ENCODE results near the gene TSNAXIP1.
"Not testable (repeated sequence)": the region's sequence is repeated elsewhere in the genome, so short reads cannot be mapped to it uniquely, and the experiment has no call there.

Gene TSNAXIP1

DNA sequence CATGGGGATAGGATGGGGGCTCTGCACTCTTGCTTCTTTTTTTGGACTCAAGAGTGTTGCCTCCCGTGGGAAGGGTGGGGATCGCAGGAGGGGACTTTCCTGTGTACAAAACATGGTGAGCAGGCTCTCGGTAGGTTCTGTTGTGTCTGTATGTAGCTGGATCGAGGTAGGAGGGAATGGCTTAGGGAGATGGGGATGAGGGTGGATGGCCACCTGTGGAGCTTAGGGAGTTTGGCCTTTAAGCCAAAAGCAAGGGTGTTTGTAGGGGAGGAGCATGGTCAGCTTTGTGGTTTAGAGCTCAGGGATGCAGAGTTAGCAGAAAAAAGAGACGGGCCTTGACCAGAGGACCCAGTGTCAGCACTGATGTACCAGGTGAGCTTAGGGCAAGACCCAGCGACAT, 55.2 kb downstream of the TSNAXIP1 start:
- no peak for DNase-seq (ENCODE audit: low spot score)

DNA sequence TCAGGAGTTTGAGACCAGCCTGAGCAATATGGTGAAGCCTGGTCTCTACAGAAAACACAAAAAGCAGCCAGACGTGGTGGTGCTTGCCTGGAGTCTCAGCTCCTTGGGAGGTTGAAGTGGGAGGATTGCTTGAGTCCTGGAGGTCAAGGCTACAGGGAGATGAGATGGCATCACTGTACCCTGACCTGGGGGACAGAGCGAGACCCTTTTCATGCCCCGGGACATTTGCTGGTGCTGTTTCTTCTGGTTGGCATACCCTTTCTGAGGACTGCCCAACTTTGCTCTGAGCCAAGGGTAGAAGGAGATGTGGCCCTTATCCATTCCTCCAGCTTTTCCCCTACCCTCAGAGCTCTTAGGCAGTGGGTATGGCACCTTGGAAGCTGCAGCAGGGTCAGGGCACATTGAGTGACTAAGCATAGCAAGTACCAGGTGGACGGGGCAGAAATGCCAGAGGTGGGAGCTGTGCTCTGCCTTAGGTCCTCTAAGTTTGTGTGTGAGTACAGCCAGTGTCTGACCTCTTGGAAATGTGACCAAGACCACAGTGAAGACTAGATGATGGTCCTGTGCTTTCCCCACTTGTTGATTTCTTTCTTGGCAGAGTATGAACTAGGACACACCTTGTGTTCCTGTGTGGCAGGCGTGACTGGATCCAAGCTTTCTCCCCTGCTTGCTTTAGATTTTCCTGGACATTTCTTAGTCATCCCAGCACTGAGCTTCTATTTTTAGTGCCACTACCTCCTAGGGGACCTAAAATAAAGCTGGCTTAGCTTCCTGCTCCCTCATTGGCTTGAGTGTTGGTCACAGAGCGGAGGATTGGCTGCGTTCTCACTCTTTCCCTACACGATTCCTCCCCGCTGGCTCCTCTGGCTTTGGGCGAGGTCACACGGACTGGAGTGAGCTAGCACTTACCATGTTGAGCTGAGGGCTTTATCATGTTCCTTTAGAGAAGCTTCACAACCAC, 56.2 kb downstream of the TSNAXIP1 start:
- DNase-seq (ENCODE audit: low spot score), result peak; percentile 28

DNA sequence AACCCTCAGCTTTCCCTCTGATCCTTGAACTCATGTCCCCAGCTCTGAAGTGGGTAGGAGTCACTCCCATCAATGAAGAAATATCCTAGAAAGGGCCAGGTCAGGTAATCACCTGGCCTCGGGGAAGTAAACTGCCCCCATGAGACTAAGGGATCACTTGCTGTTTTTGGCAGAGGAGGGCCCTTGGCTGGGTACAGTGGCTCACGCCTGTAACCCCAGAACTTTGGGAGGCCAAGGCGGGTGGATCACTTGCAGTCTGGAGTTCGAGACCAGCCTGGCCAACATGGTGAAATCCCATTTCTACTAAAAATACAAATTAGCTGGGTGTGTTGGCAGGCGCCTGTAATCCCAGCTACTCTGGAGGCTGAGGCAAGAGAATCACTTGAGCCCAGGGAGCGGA, 57.4 kb downstream of the TSNAXIP1 start:
- DNase-seq (ENCODE audit: low spot score), result not testable (repeated sequence)

DNA sequence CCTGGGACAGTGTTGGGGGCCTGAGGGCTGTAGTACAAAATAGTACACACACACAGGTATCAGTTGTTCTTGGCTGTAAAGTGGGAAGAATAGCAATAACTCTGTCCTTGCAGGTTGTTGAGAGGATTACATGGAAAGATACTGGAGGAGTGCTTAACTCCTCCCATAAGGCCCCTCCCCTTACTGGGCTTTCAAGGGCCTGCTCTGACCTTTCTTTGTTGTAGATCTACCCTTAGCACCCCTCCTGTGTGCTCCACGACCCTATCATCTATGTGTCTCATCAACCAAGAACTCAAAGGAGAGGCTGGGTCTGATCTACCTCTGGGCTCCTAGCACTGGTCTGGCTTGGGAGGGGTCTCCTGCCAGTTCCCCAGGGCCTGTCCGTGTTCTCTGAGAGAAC, 57.9 kb downstream of the TSNAXIP1 start:
- no peak for DNase-seq (ENCODE audit: low spot score)

DNA sequence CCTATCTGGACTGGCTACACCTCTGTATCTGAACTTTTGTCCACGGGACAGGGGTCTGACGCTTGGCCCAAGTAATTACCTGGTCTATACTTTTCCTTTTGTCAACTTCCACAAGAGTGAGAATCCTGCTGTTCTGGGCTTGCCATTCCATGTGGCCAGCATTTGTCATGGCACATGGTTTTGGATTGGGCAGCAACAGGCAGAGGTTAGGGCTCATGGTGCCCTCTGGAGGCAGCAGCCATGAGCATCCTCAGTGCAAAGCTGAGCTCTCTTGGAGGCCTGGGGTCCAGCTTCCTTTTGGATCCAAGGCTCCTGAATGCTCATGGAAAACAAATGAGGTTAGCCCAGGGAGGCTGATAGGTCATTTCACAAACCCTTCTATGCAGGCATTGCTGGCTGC, 58.6 kb downstream of the TSNAXIP1 start:
- DNase-seq (ENCODE audit: low spot score), result peak; percentile 38

DNA sequence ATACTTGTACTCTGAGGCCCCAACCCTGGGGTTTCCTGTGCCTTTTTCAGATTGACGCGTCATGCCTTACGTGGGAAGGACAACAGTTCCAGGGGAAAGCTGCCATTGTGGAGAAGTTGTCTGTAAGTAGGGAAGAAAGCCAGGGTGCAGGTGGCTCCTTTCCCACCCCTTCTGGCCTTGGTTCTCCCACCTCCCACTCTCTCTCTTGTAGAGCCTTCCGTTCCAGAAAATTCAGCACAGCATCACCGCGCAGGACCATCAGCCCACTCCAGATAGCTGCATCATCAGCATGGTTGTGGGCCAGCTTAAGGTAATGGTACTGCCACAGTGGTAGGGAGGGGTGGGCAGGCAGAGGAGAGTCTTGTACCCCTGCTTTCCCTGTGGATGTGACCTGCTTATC, 61.6 kb downstream of the TSNAXIP1 start:
- no peak for DNase-seq (ENCODE audit: low spot score)

DNA sequence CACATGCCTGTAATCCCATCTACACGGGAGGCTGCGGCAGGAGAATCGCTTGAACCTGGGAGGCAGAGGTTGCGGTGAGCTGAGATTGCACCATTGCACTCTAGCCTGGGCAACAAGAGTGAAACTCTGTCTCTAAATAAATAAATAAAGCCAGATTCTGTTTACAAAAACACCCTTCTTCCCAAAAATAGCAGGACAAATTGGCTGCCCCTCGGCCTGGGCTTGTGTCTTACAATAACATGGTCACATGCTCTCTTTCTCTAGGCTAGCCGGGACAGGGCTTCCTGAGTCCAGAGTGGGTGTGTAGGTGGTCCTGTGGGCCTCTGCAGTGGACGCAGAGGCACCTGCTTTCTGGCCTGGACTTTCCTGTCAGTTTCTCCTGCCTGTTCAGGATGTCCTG, 63.0 kb downstream of the TSNAXIP1 start:
- DNase-seq (ENCODE audit: low spot score), result no peak

DNA sequence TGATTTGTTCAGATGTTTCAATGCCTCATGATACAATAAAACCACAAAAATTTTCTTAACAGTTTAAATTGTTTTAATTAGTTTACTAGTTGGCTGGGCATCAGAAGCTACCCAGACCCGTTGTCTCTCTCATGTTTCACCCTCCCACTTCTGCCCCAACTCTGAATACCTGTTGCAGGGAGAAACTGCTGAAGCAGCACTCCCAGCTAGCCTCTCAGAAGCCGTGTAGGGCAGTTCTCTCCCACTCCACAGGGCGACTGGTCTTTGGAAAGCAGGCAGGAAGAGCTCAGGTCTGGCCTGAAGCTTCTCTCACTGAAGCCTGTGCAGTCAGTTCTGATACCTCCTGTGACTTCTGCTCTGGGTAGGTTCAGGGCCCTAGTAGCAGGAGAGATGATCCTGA, 64.6 kb downstream of the TSNAXIP1 start:
- DNase-seq (ENCODE audit: low spot score), result no peak

DNA sequence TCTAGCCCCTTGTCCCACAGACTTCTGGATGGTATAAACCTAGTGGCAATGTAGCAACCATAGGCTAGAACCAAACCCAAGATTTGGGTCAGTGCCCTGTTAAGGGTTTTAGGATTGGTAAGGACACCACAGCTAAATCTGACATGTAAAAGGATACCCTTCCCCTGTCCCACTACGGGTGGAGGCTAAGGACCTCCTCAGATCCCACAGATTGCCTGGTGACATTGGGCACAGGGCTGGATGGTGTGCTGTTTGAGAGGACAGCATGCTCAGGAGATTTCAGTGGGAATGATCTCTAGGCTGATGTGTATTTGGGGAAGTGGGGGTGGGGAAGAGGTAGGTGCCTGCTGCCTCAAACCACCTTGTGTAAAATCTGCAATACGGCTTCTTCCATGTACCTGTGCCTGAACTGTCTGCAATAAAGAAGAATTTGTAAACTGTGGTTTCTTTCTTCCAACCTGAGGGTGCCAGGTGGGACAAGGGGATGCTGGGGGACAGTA, 65.5 kb downstream of the TSNAXIP1 start:
- DNase-seq (ENCODE audit: low spot score), result no peak

DNA sequence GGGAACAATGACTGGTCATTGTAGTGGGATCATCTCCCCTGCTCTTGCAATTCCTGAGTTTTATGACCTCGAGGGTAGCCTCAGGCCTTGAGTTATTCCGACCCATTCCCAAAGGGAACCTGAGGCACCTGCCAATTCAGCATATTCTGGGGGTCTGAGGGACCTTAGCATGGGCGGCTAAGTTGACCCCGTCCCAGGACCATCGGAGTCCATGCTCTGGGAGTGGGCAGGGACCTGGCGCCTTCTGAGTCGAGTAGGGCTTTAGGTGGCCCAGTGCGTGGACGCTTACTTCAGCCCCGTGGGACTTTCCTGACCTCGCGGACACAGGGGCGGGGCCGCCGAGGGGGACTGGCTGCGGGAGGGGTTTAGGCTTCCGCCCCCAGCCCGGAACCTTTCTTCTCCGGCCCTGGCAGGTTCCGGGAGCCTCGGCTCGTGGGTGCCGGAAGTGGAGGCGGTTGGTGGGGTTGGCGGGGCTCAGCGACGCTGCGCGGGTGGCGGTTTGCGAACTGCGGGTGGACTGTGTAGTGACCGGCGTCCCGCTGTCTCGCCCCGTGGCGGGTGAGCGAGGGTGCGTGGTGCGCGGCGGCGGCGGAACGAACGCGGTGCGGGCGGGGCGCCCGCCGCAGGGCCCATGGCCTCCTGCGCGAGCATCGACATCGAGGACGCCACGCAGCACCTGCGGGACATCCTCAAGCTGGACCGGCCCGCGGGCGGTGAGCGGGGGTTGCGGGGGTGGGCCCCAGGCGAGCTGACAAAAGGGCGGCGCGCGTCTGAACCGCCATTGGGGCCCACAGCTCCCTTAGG, 66.1 kb downstream of the TSNAXIP1 start, which contains the start of gene EDC4:
TSS of gene EDC4 (plus strand) at position 422 of the 804 bp plus-strand sequence. CDS start at position 632, 210 bp downstream.
- peak; percentile 95 for DNase-seq (ENCODE audit: low spot score)

DNA sequence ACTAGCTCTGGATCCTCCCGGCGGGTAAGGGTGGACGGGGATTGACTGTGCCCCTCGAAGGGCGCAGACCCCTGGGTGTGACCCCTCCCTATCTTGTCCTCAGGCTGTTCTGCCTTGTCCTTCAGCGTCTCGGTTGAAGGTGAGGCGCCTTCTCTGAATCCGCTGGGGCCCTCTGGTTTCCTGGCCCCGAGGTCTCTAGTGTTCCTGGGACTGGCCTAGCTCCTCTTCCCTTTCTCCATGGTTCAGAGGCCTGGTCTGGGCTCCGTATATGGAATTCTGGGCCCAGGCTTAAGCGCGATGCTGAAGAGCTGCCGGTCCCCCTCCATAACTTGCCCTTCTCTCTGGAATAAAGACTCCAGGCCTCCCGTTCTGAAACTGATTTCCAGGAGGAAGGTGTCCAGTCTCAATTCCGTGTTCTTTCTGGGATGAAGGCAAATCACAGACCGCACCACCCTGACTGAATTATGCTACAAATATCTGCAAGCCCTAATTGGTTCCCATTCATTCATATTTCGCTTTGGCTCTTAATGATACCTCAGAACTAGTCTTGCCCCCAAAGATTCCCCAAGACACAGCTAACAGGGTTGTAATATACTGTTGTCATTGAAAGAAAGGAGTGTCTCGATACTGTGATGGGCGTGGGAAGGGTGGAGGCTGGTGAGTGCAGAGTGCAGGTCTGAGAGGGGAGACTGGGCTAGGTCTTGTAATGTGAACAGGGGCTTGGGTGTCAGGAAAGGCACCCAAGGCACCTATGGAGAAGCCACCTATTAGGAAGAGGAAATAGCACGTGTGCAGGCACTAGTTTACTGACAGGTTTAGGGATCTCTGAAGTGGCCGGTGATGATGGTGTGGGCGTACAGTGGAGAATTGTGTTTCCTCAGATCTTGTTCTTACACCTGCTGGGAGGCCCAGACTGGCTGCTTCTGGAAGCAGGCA, 67.0 kb downstream of the TSNAXIP1 start:
- DNase-seq (ENCODE audit: low spot score), result peak; percentile 41

DNA sequence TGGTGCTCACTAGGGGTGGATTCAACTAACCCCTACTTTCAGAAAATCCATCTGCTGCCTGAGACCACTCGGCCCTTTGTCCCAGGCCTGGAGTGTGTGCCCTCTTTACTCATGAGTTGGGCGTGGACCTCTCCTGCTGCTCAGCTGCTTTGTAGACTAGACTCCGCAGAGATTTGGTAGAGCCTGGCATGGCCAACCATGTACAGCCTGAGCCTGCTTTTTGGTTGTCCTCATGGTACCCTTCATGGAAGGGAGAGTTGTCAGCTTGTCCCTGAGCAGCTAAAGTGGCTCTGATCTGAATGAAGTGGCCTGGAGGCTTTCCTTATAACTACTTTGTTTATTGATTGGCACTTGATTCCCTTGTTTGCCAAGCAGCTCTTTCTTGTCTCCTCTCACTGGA, 67.7 kb downstream of the TSNAXIP1 start:
- no peak for DNase-seq (ENCODE audit: low spot score)

DNA sequence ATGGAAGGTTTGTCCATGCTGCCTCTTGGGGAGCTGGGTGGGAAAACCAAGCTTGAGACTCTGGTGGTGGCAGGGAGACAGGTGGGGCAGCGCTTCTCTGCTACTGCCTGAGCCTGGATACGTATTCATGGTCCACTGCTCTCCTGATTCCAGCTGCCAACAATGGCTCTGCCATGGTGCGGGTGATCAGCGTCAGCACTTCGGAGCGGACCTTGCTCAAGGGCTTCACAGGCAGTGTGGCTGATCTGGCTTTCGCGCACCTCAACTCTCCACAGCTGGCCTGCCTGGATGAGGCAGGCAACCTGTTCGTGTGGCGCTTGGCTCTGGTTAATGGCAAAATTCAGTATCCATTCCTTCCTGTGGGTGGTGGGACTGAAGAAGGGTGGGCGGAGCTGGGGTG, 70.4 kb downstream of the TSNAXIP1 start:
- DNase-seq (ENCODE audit: low spot score), result no peak
